ENCODE results near the gene WTAP.

DNA sequence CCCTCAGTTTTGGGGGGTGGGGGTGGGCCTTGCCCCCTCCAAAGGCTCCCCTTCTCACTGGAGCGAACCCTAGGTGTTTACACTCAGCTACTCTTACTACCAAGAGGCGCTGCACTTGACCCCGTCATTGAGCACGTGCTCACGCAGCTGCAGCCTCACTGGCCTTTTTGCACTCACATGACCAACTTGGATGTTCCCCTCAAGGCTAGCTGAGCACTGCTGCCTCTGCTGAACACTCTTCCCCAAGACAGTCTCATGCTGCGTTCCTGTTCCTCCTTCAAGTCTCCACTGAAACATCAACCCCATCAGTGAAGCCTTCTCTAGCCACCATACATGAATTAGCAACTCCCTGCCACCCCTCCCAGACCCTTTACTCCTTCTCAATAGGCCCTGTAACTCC is 38.3 kb upstream of the WTAP start:
- TF ChIP-seq, protein P1, sequence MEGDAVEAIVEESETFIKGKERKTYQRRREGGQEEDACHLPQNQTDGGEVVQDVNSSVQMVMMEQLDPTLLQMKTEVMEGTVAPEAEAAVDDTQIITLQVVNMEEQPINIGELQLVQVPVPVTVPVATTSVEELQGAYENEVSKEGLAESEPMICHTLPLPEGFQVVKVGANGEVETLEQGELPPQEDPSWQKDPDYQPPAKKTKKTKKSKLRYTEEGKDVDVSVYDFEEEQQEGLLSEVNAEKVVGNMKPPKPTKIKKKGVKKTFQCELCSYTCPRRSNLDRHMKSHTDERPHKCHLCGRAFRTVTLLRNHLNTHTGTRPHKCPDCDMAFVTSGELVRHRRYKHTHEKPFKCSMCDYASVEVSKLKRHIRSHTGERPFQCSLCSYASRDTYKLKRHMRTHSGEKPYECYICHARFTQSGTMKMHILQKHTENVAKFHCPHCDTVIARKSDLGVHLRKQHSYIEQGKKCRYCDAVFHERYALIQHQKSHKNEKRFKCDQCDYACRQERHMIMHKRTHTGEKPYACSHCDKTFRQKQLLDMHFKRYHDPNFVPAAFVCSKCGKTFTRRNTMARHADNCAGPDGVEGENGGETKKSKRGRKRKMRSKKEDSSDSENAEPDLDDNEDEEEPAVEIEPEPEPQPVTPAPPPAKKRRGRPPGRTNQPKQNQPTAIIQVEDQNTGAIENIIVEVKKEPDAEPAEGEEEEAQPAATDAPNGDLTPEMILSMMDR (IDR thresholded peaks at IDR 0.05 in 8 of 11, conservative IDR thresholded peaks at IDR 0.05 in 3 of 11), result no peak
- TF ChIP-seq POLR2AphosphoS5 (IDR thresholded peaks at IDR 0.05), result peak; percentile 18 to 57 (median 43)

Data from spleen (tissue), 7 donors.